A673 (cell line): ENCODE results near the gene CCND2. TPM values are rescaled to one million over a fixed set of nuclear protein-coding genes. Genes with fewer than 3 reads are reported as not detected.

Experiments
- BruUV-seq: library from RNA; stranded (reverse); fragments of 400-500 nt; replicated peaks from 2 replicates; lab custom pipeline; 2021; lab: Mats Ljungman, UMichigan
- CTCF ChIA-PET: fragments of 300-600 bp; sonication (Branson Sonifier 250); formaldehyde crosslinking; loops from one replicate; lab custom pipeline; 2022; ENCODE audit warnings: antibody characterized with exemption; lab: Charles Lee
- POLR2A ChIA-PET: fragments of 300-600 bp; sonication (Branson Sonifier 250); formaldehyde crosslinking; loops from one replicate; lab custom pipeline; 2022; ENCODE audit warnings: antibody characterized with exemption; ENCODE audit not compliant: low non-redundant PET; lab: Charles Lee
- DNase-seq: peaks from one replicate; pipeline ENCODE4 v3.0.0-alpha.2; 2015; ENCODE audit warnings: low spot score
- H3K27ac ChIP-seq: fragments of 200-600 bp; sonication (generic); 2 replicates; pipeline ENCODE4 v1.5.1; 2016; ENCODE audit warnings: mixed run types, low read depth, mild to moderate bottlenecking, mixed read lengths, antibody characterized with exemption, low read length; ENCODE audit not compliant: poor library complexity, severe bottlenecking
- H3K27me3 ChIP-seq: fragments of 200-600 bp; sonication (generic); replicated peaks from 2 replicates; pipeline ENCODE4 v1.6.1; 2017; ENCODE audit warnings: mixed run types, low read depth, mild to moderate bottlenecking, mixed read lengths, antibody characterized with exemption, low read length; ENCODE audit not compliant: insufficient read depth, poor library complexity
- H3K36me3 ChIP-seq: fragments of 200-600 bp; sonication (generic); 2 replicates; pipeline ENCODE4 v1.6.1; 2016; ENCODE audit warnings: mixed run types, mild to moderate bottlenecking, mixed read lengths, antibody characterized with exemption, low read length; ENCODE audit not compliant: insufficient read depth, poor library complexity, severe bottlenecking
- H3K4me1 ChIP-seq: fragments of 200-600 bp; sonication (generic); 2 replicates; pipeline ENCODE4 v1.6.1; 2017; ENCODE audit warnings: mixed run types, mild to moderate bottlenecking, mixed read lengths, antibody characterized with exemption, low read length; ENCODE audit not compliant: insufficient read depth, poor library complexity, severe bottlenecking
- H3K4me3 ChIP-seq: fragments of 200-600 bp; sonication (generic); 2 replicates; pipeline ENCODE4 v1.5.1; 2016; ENCODE audit warnings: low read depth, mixed run types, mild to moderate bottlenecking, mixed read lengths, low read length; ENCODE audit not compliant: poor library complexity, severe bottlenecking
- H3K9me3 ChIP-seq: fragments of 200-600 bp; sonication (generic); 2 replicates; pipeline ENCODE4 v1.6.1; 2016; ENCODE audit warnings: mixed run types, low read depth, mild to moderate bottlenecking, mixed read lengths, antibody characterized with exemption, low read length; ENCODE audit not compliant: poor library complexity, severe bottlenecking
- CTCF ChIP-seq: fragments of 300-800, 200-600 bp; sonication (generic); conservative IDR thresholded peaks from 2 replicates; pipeline ENCODE4 v1.5.1; 2017; ENCODE audit warnings: low read depth, mild to moderate bottlenecking, antibody characterized with exemption, low read length, moderate library complexity, mixed read lengths
- EZH2 ChIP-seq: fragments of 200-600 bp; sonication (generic); IDR thresholded peaks from 2 replicates; pipeline ENCODE4 v1.6.1; 2017; ENCODE audit warnings: borderline replicate concordance, low read depth, mild to moderate bottlenecking, mixed read lengths, antibody characterized with exemption, low read length; ENCODE audit not compliant: poor library complexity, severe bottlenecking
- intact Hi-C: fragments of 100-400 bp; cut with micrococcal nuclease; formaldehyde crosslinking; loops from one replicate; pipeline ENCODE4 v1.10.0; 2022; ENCODE audit not compliant: unreplicated experiment
- total RNA-seq: library from RNA; stranded (reverse); gene quantifications from 2 replicates; pipeline ENCODE4 v1.2.3, GENCODE V29; 2021

CCND2 gene
- total RNA-seq, 1 experiment from 2014 or later: 2.6 TPM

DNA sequence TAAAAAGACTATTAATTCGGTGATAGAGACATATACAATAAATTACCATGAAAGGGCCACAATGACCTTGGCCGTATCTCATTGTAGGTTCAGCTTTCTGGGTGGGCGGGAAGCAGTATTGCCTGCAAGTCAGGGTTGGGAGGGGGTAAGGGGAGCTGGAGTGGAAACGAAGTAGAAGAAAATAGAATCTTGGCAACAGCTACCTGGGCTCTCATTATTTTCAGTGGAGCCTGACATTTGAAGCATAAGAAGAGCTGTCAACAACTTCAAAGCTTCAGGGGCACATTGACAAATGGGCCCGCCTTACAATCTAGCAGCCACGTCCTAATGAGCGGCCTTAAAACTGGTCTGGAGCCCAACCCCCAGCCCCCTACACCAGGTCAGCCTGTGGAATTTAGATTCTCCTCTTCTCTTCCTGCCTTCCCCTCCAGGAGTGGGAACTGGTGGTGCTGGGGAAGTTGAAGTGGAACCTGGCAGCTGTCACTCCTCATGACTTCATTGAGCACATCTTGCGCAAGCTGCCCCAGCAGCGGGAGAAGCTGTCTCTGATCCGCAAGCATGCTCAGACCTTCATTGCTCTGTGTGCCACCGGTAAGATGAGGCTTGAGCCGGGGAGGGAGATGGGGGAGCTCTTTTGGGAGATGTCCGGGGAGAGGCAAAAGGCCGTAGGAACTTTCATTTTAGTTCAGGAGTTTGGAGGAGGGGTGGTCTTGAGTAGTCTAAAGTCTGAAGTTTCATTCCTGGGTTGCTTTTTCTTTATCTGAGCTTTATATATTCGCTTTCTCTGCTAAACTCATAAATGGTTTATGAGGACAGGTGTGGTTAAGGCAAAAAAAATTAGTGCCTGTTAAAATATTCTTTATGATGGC, 5.0 kb downstream of the CCND2 start:
- no peak overlapping the region for H3K4me3 ChIP-seq
- ChIA-PET POLR2A (no interaction called here), CTCF (no interaction called here)
- H3K27ac ChIP-seq: no peak overlapping the region
- BruUV-seq: no TSS peak
- no peaks in the 10 kb centered on the region for H3K9me3 ChIP-seq
- H3K27me3 ChIP-seq: peaks cover 41% of the 10 kb centered on the region
- no peak for DNase-seq
- no peak for TF ChIP-seq EZH2
- no peak for TF ChIP-seq CTCF
- H3K36me3 ChIP-seq: no peaks in the 10 kb centered on the region
- peaks cover 9% of the 10 kb centered on the region for H3K4me1 ChIP-seq
- intact Hi-C loops: loop anchor here (5.0 kb wide), 1 partner anchor 621 kb away; no protein-coding TSS in a partner anchor

DNA sequence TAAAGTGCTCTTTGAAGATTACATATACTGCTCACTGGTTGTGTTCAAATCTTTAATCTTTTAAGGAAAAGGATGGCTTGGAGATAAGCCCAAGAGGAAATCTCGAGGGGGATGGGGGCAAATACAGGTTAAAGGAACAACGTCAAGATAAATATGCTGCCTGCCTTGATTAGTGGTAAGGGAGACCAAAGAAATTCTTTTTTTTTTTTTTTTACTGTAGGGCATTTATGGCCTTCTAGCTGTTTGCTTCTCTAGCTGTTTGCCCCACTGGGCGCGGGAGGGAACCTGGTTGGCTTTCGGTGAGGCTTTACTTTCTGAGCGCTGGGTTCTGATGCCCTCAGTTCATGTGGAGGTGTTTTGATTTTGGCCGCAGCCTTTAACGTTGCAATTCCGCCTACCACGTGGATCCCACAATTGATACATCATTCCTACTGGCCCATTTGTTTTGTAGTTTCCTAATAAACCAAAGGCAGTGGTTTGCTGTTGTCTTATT, 5.7 kb downstream of the CCND2 start:
- H3K4me3 ChIP-seq: no peak overlapping the region
- no peaks in the 10 kb centered on the region for H3K36me3 ChIP-seq
- DNase-seq: no peak
- TF ChIP-seq EZH2 (no peak), CTCF (no peak)
- H3K27ac ChIP-seq: no peak overlapping the region
- no TSS peak for BruUV-seq
- ChIA-PET CTCF (interaction anchor here (0.7 kb wide), 1 partner anchor 280 kb away, joined by 3 read pairs; no protein-coding TSS in a partner anchor), POLR2A (no interaction called here)
- H3K27me3 ChIP-seq: peaks cover 34% of the 10 kb centered on the region
- intact Hi-C loops: loop anchor here (5.0 kb wide), 1 partner anchor 622 kb away; no protein-coding TSS in a partner anchor
- peaks cover 3% of the 10 kb centered on the region for H3K4me1 ChIP-seq
- no peaks in the 10 kb centered on the region for H3K9me3 ChIP-seq

DNA sequence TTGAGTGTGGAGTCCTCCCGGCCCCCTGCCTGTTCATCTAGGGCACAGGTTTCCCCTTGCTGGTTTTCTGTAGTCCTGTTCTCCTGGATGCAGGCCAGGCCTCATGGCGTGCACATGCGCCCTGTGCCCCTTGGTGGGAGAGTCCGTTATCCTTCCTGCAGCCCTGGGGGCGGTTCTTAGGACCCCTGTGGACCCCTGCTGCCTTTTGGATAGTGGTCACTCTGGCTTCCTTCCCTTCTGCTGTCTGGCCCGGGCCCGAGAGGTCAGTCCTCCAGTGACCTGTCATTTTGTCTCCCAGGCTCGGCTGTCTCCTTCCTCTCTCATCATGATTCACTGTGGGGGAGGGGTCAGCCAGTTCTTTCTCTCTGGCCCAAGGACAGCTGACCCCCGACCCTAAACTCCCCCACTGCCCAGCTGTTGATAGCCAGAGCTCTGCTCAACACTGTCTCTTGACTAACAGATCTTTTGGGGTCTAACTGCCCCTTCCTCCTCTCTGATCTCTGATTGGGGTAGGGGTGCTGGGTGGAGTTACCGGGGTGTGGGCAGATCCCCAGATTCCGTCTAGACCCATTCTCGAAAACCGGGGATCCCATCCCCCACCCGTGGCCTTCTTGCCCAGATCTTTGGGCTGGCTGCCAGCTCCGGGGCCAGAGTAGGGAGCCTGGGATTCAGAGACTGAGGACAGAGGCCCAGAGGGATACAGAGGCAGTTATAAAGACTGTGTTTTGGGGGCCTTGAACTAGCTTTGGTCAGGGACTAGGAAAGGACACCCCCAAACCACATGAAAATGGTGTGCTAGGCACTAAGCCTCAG, 7.0 kb downstream of the CCND2 start:
- POLR2A ChIA-PET: no interaction called here
- CTCF ChIA-PET: no interaction called here
- intact Hi-C loops: no loop called here

More for the DNA sequence above, 7.0 kb downstream of the CCND2 start:
- no peaks in the 10 kb centered on the region for H3K4me1 ChIP-seq
- H3K4me3 ChIP-seq: no peak overlapping the region
- TF ChIP-seq CTCF (no peak), EZH2 (no peak)
- no peaks in the 10 kb centered on the region for H3K9me3 ChIP-seq
- no peak for DNase-seq
- BruUV-seq: no TSS peak
- peaks cover 21% of the 10 kb centered on the region for H3K27me3 ChIP-seq
- H3K36me3 ChIP-seq: no peaks in the 10 kb centered on the region
- H3K27ac ChIP-seq: no peak overlapping the region
